ENCODE measurements around the gene SUN1. TPM values are rescaled to one million over a fixed set of nuclear protein-coding genes. Genes with fewer than 3 reads are reported as not detected.

The SUN1 gene
- polyA plus RNA-seq, 3 donors, result 44.2 to 154 (median 51.5) TPM

DNA sequence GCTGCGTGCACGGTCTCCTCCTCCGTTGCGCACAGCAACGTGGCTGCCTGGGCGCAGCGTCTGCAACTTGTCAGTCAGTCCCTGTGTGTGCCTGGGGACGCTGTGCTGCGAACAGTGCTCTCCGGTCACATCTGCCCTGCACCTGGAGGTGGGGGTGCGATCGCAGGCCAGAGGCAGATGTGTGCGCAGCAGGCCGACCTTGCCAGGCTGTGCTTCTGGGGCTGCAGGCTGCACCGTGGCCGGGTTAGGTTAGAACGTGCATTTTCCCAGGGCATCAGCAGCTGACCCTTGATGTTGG lies 35.9 kb downstream of the SUN1 start:
- H3K4me2 ChIP-seq (replicated peaks; ENCODE audit: extremely low read depth, low read length, poor library complexity, severe bottlenecking), result no peak overlapping the region
- Mint-ChIP-seq H3K27me3 (ENCODE audit: low read depth in 3 of 3) (peaks cover 0 to 3% (median 3%) of the 10 kb centered on the region in 3 donors), H3K4me3 (no peak overlapping the region), H3K9me3 (peaks cover 0 to 5% (median 0%) of the 10 kb centered on the region in 7 donors), H3K27ac (no peak overlapping the region), H3K36me3 (peaks cover 72 to 93% of the 10 kb centered on the region in 2 donors), H3K4me1 (peaks cover 2% of the 10 kb centered on the region)
- TF ChIP-seq, protein P1, sequence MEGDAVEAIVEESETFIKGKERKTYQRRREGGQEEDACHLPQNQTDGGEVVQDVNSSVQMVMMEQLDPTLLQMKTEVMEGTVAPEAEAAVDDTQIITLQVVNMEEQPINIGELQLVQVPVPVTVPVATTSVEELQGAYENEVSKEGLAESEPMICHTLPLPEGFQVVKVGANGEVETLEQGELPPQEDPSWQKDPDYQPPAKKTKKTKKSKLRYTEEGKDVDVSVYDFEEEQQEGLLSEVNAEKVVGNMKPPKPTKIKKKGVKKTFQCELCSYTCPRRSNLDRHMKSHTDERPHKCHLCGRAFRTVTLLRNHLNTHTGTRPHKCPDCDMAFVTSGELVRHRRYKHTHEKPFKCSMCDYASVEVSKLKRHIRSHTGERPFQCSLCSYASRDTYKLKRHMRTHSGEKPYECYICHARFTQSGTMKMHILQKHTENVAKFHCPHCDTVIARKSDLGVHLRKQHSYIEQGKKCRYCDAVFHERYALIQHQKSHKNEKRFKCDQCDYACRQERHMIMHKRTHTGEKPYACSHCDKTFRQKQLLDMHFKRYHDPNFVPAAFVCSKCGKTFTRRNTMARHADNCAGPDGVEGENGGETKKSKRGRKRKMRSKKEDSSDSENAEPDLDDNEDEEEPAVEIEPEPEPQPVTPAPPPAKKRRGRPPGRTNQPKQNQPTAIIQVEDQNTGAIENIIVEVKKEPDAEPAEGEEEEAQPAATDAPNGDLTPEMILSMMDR (IDR thresholded peaks at IDR 0.05), result no peak
- no peaks in the 10 kb centered on the region for H4K20me1 ChIP-seq (ENCODE audit: insufficient read depth, low read length)
- H3K4me1 ChIP-seq (ENCODE audit: control insufficient read depth in 1 of 2, insufficient read depth in 2 of 2, low read length in 2 of 2), result peaks cover 1 to 3% of the 10 kb centered on the region in 2 donors
- H3K4me3 ChIP-seq (replicated peaks in 1 of 3; ENCODE audit: low read depth in 2 of 3, low read length in 3 of 3), result no peak overlapping the region
- DNase-seq, result no peak
- H3K9ac ChIP-seq (ENCODE audit: insufficient read depth, low read length, poor library complexity, severe bottlenecking), result no peak overlapping the region
- peaks cover 61 to 91% of the 10 kb centered on the region in 2 donors for H3K36me3 ChIP-seq (replicated peaks in 1 of 2; ENCODE audit: control insufficient read depth in 1 of 2, insufficient read depth in 2 of 2, low read length in 2 of 2)
- no peaks in the 10 kb centered on the region for H3K79me2 ChIP-seq (ENCODE audit: insufficient read depth, low read length)
- H3K27me3 ChIP-seq (ENCODE audit: control insufficient read depth in 2 of 2, insufficient read depth in 2 of 2, low read length in 2 of 2), result no peaks in the 10 kb centered on the region
- H2AFZ ChIP-seq (ENCODE audit: insufficient read depth, low read depth, low read length, poor library complexity, severe bottlenecking), result no peak overlapping the region
- no peak overlapping the region for H3K27ac ChIP-seq (ENCODE audit: low read depth in 1 of 2, low read length in 2 of 2)
- intact Hi-C loops (cut with micrococcal nuclease), result no loop called here
- over 99% methylated on average over 17 of the region's 17 CpGs for WGBS (ENCODE audit: insufficient coverage)
- no peaks in the 10 kb centered on the region for H3K9me3 ChIP-seq (replicated peaks in 1 of 2; ENCODE audit: control insufficient read depth in 1 of 2, insufficient read depth in 1 of 2, low read length in 2 of 2)

GRCh38 chr7:869348-869747 lies 37.1 kb downstream of the SUN1 start:
- Histone ChIP-seq H3K9me3 (replicated peaks in 1 of 2; ENCODE audit: control insufficient read depth in 1 of 2, insufficient read depth in 1 of 2, low read length in 2 of 2) (no peaks in the 10 kb centered on the region), H2AFZ (ENCODE audit: insufficient read depth, low read depth, low read length, poor library complexity, severe bottlenecking) (no peak overlapping the region), H3K4me1 (ENCODE audit: control insufficient read depth in 1 of 2, insufficient read depth in 2 of 2, low read length in 2 of 2) (peaks cover 12 to 14% of the 10 kb centered on the region in 2 donors), H3K4me2 (replicated peaks; ENCODE audit: extremely low read depth, low read length, poor library complexity, severe bottlenecking) (no peak overlapping the region), H3K27ac (ENCODE audit: low read depth in 1 of 2, low read length in 2 of 2) (no peak overlapping the region), H3K36me3 (replicated peaks in 1 of 2; ENCODE audit: control insufficient read depth in 1 of 2, insufficient read depth in 2 of 2, low read length in 2 of 2) (peaks cover 55 to 78% of the 10 kb centered on the region in 2 donors), H3K4me3 (replicated peaks in 1 of 3; ENCODE audit: low read depth in 2 of 3, low read length in 3 of 3) (no peak overlapping the region), H3K9ac (ENCODE audit: insufficient read depth, low read length, poor library complexity, severe bottlenecking) (no peak overlapping the region), H3K79me2 (ENCODE audit: insufficient read depth, low read length) (no peaks in the 10 kb centered on the region), H3K27me3 (ENCODE audit: control insufficient read depth in 2 of 2, insufficient read depth in 2 of 2, low read length in 2 of 2) (no peaks in the 10 kb centered on the region), H4K20me1 (ENCODE audit: insufficient read depth, low read length) (no peaks in the 10 kb centered on the region)
- H3K9me3 Mint-ChIP-seq, result peaks cover 0 to 5% (median 3%) of the 10 kb centered on the region in 7 donors
- DNase-seq, result no peak
- TF ChIP-seq, protein P1 (IDR thresholded peaks at IDR 0.05), result no peak
- peaks cover 0 to 3% (median 3%) of the 10 kb centered on the region in 3 donors for H3K27me3 Mint-ChIP-seq (ENCODE audit: low read depth in 3 of 3)
- H3K4me1 Mint-ChIP-seq, result peaks cover 11% of the 10 kb centered on the region
- peak overlapping the region in 1 of 7 donors; percentile 19 for H3K27ac Mint-ChIP-seq
- intact Hi-C loops (cut with micrococcal nuclease), result no loop called here
- H3K36me3 Mint-ChIP-seq, result peaks cover 62 to 90% of the 10 kb centered on the region in 2 donors
- 96% methylated on average over 7 of the region's 14 CpGs for whole genome bisulfite sequencing (ENCODE audit: insufficient coverage)
- H3K4me3 Mint-ChIP-seq, result no peak overlapping the region
